NB4 (cell line): Measurements from ENCODE around the gene MOGAT1.

ENCODE experiments used
- CTCF ChIP-seq: IDR thresholded peaks from one replicate; pipeline ENCODE4 v1.5.1; 2012; ENCODE audit warnings: low read depth, low read length
- POLR2A ChIP-seq: IDR thresholded peaks from 2 replicates; pipeline ENCODE4 v1.6.1; 2011; ENCODE audit warnings: mild to moderate bottlenecking; ENCODE audit not compliant: insufficient read length; ENCODE audit errors: extremely low read depth

GRCh38 chr2:222673273-222673672 is 1.8 kb downstream of the MOGAT1 start:
- TF ChIP-seq CTCF, result no peak
- no peak for TF ChIP-seq POLR2A
